ENCODE results near the gene GNAQ.

DNA sequence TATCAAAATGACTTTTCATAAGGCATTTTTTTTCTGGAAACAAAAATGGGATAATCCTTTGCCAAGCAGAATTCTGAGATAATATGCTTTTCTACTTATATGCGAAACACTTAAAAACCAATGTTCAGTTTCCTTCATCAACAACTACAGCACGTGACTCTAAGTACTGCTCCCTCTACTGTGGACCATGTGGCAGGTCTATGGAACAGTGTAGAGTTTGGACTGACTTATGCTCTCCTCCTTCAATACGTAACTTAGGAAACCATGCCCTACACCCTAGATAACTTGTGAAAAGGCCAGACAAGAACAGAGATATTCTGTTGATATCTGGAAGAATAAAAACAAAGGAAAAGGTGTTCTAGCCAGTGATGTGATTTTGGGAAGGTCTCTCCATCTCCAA, 272.2 kb downstream of the GNAQ start:
- TF ChIP-seq CTCF (IDR thresholded peaks at IDR 0.05), result no peak
- no peak for TF ChIP-seq POLR2A (IDR thresholded peaks at IDR 0.05)

Measured in lower leg skin (tissue), 3 donors.